NCI-H345 treated with DMSO at 0.1 percent for 48 hours (cell line): ENCODE data around the gene JAKMIP1.

Experiments used
- DNase-seq: peaks from one replicate; lab custom pipeline; 2025; ENCODE audit not compliant: unreplicated experiment; lab: John Stamatoyannopoulos, UW

The JAKMIP1 gene

DNA sequence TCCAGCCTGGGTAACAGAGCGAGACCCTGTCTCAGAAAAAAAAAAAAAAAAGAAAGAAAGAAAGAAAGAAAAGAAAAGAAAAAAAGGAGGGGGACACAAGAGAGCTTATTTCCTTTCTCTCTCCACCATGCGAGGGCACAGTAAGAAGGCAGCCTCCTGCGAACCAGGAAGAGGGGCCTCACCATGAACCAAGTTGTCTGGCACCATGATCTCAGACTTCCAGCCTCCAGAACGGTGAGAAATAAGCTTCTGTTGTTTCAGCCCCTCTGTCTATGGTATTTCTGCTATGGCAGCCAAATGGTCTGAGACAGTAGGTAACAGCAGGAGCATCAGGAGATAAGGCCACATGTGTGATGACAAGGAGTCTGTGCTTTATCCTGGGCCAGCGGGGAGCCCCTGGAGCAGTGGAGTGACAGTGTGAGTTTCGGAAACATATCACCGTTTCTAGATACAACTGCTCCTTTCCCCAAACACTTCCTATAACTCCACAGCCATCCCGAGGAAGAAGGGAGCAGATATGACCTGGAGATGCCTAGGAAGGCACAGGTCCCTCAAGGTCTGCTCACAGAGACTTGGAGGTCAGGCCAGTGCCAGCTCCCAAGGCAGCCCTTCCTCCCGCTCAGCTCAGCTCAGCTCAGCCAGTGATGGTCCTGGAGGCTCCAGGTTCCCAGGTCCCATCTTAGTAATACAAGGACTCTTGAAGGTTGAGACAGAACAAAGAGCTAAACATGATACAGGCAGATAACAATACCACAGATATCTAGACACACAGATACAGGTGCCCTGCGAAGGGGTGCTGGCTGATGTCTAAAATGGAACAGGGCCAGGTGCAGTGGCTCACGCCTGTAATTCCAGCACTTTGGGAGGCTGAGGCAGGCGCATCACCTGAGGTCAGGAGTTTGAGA is 17.7 kb downstream of the JAKMIP1 start:
- no peak for DNase-seq

DNA sequence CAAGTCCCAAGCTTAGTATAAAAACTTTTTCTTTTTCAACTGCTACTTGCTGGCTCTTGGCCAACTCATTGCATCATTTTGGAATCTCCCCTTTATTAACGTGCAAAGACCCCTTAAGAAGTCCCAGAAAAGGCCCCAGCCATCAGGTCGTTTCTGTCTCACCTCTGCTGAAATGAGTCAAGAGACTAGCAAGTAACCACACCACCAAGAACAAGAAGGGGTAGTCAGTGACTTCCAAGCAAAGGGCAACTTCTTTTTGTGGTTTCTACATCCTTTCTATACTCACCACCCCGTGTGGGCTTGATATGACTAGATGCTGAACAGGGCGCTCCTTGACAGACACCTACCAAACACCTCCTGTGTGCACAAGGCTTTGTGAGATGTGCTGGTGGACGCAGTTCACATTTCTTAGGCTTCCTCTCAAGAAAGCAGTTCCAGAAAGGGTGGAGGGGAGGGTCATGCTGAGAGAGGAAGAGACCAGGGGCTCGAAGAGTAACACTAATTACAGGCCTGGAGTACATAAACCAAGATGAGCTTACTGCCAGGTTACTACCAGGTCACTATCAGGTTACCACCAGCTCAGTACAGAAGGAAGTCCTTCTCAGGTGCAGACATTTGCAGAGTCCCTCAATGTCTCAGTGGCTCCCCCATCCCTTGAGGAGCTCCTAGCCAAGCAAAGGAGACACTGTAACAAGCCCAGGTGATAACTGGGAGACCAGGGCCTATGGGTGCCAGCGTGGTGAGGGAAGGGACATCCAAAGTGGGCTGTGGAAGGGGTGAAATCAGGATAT is 19.3 kb downstream of the JAKMIP1 start:
- DNase-seq: no peak

DNA sequence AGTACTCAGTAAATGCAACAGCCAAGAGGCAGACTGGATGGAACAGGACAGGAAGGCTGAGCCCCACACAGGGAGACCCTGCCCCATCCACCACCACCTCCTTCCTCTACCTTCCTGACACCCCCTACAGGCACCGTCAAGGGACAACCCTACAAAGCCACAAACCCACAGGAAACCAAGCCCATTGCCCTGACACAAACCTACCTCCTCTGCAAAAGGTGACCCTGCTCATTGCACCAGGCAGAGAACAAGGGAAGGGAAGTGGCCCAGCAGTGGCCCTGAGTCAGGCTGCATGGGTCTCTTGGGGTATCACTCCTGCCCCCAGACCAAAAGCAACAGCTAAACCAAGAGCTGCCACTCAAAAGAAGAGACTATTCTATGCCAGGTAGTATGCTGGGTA is 21.0 kb downstream of the JAKMIP1 start:
- no peak for DNase-seq

GRCh38 chr4:6178757-6179156 is 21.6 kb downstream of the JAKMIP1 start:
- DNase-seq: no peak

DNA sequence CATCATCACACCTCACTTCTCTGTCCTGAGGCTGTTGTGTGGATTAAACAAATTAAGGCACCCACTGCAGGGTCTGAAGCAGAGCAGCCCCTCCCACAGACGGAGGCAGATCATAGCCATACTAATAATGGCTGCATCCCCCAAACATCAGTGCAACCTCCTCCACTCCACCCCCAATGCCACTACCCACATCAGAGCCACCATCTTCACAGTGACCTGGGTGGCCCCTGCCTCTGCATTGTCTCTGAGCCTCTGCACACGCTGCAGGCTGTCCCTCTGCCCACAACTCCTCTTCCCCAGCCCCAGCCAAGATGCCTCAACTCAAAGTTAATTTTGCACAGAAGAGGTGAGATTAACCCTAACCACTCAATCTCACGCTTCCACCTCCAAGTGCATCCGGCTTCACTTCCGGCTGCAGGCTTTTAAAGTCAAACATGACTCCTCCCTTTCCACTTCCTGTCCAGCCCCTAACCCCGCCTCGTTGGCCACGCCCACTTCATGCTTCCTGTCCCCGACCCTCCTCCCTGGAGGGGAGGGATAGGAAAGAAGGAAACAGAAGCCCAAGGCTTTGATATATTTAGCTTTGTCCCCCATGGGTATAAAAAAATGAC is 22.7 kb downstream of the JAKMIP1 start:
- DNase-seq: no peak

DNA sequence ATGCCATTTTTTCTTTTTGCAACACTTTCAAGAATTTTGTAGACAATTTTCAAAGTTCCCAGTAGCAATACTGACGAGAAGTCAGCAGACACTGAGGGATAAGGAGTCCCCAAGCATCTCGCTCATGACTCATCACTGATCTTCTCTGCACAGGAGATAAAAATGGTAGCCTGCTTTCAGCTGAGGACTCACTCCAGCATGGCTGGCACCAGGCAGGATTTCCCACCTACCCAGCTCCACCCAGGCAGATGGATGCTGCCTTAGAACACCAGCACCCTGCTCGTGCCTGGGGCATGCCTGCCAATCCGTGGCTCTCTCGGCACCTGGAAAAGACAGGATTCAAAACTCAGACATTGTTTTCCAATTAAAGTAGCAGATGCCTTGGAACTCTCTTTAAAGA is 24.9 kb downstream of the JAKMIP1 start:
- no peak for DNase-seq

DNA sequence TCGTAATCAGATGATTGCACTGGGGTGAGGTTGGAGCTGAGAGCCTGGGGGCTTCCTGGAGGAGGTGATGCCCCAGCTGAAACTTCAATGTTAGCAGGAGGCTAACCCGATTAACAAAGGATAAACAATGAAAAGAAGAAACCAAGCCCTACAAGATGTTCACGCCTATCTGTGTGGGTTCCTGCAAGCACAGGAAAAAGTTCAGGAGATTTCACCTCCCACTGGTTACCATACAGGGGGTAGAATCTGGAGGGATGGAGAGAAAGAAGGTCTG is 27.5 kb downstream of the JAKMIP1 start:
- no peak for DNase-seq

GRCh38 chr4:6172093-6172926 is 28.0 kb downstream of the JAKMIP1 start:
- DNase-seq: no peak

- DNase-seq: no peak
These were observed 31.1 kb downstream of the JAKMIP1 start for GRCh38 chr4:6169239-6169638.

GRCh38 chr4:6165766-6166165 is 34.6 kb downstream of the JAKMIP1 start:
- no peak for DNase-seq

- DNase-seq: no peak
These were observed 37.5 kb downstream of the JAKMIP1 start for GRCh38 chr4:6162885-6163284.

- DNase-seq: no peak
These were observed 38.4 kb downstream of the JAKMIP1 start for GRCh38 chr4:6161921-6162464.

GRCh38 chr4:6160536-6160935 is 39.8 kb downstream of the JAKMIP1 start:
- no peak for DNase-seq

- no peak for DNase-seq
These were observed 42.4 kb downstream of the JAKMIP1 start for GRCh38 chr4:6157926-6158325.

DNA sequence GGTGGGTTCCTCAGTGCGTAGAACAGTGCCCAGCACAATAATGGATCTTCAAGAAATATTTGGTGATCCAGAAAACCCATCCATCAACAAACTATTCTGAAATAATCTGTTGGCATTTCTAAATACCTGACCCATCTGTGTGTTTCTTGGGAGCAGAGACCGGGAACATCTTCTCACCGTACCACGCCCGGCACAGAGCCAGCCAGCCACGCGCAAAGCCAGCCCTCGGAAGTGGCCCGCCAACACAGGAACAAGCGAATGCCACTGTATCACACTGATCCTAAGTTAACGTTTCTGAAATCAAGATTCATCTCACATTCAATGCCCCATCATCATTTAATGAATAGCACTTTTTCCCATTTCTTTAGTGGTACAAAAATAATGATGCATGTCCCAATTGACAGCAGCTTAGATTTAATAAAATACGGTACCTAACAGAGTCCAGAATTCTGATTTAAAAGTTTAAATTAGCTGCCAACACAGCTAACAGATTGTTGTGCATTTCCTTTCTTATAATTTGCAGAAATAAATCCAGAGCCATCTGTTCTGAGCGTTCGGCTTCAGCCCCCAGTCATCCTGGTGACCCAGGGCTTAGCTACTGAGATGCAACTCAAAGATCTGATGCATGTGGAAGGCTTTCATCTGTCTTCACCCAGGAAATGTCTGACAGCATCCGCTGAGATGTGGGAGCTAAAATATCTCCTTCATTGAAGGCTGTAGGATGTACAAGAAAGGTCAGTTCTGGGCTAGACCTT is 44.2 kb downstream of the JAKMIP1 start:
- no peak for DNase-seq

DNA sequence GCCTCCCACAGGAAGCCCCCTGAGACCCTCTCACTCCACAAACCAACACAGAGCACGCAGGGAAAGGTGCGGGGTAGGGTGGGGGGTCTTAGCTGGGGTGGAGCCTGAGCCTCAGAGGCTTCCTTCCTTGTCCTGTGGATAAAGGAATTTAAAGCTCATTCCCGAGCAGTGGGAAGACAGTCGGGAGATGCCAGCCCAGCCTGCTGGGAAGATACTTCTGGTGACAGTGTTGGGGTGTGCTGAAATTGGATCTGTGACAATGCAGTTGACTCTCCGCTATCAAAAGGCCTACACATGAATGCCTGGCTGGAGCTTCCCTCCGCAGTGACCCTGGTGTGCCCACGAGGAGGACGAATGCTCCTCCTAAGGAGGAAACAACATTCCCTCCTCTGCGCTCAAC is 45.5 kb downstream of the JAKMIP1 start:
- no peak for DNase-seq

DNA sequence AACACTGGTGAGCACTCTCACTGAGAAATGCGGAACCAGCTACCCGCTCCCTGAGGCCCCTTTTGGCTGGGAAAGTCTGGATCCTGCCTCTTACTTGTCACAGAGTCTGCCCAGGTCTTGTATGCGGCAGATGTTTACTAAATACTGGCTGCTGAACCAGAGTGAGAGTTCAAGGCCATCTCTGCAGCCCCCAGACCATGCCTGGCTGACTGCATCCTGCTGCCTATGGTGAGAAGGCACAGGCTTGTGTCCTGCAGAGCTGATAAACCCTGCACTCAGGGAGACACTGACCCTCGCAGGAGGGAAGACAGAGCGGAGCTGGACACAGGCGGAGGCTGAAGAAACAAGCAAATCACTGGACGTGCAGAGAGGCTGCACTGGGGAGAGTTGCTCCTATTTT is 46.5 kb downstream of the JAKMIP1 start:
- DNase-seq: no peak

GRCh38 chr4:6152869-6153705 is 47.3 kb downstream of the JAKMIP1 start:
- DNase-seq: no peak

DNA sequence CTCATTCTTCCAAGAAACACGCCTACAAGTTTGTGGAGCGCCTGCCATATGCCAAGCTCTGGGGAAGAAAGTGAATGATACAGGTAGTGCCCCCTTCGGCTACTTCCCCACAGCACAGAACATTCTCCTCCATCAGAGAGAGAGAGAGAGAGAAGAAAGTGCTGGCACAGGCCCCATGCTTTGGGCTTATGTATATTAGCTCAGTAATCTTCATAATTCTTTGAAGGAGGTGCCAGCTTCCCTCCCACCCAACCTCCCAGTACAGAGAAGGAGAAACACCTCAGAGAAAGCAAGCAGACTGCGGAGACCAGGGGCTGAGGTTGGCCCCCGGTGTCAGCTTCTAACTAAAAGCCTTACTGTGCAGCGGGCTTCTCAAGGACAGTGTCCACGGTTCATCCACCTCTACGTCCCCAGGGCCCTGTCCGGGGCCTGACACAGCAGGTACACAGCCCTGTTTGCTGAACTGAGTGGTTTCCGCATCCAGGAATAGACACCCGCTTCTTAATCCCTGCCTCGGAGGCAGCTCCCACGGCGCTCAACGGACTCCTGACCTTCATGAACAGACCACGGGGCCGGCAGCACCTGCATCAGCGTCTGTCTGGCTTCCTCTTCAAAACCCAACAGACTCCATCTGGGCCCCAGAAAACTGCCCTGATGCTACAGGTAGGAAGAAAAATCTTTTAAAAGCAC is 50.2 kb downstream of the JAKMIP1 start:
- no peak for DNase-seq
